Measurements from ENCODE around the gene SMAD6. TPM values are rescaled to one million over a fixed set of nuclear protein-coding genes. Genes with fewer than 3 reads are reported as not detected.

The SMAD6 gene
- total and polyA plus RNA-seq, 7 donors: 0.52 to 5.5 (median 3.0) TPM

DNA sequence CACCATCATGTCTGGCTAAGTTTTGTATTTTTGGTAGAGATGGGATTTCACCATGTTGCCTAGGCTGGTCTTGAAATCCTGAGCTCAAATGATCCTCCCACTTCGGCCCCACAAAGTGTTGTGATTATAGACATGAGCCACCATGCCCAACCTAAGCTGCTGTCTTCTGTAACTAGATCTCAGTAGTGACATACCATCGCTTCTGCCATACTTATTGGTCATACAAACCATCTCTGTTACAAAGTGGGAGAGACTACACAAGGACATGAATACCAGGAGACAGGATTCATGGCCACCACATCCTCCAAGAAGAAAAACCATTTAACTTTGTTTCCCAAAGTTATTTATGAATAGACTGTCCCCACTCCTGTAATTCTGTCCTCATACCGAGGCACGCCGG, 81.3 kb downstream of the SMAD6 start:
- WGBS, 3 donors: 83 to 87% (median 85%) methylated on average over 5 of the region's 5 CpGs
- Histone ChIP-seq H3K27me3 (ENCODE audit: insufficient read depth in 3 of 3, low read length in 2 of 3) (no peaks in the 10 kb centered on the region), H3K27ac (no peak overlapping the region), H3K9me3 (no peaks in the 10 kb centered on the region), H3K36me3 (ENCODE audit: insufficient read depth in 1 of 2, low read depth in 1 of 2) (no peaks in the 10 kb centered on the region), H3K4me1 (no peaks in the 10 kb centered on the region), H3K4me3 (no peak overlapping the region)
- TF ChIP-seq, protein P1, sequence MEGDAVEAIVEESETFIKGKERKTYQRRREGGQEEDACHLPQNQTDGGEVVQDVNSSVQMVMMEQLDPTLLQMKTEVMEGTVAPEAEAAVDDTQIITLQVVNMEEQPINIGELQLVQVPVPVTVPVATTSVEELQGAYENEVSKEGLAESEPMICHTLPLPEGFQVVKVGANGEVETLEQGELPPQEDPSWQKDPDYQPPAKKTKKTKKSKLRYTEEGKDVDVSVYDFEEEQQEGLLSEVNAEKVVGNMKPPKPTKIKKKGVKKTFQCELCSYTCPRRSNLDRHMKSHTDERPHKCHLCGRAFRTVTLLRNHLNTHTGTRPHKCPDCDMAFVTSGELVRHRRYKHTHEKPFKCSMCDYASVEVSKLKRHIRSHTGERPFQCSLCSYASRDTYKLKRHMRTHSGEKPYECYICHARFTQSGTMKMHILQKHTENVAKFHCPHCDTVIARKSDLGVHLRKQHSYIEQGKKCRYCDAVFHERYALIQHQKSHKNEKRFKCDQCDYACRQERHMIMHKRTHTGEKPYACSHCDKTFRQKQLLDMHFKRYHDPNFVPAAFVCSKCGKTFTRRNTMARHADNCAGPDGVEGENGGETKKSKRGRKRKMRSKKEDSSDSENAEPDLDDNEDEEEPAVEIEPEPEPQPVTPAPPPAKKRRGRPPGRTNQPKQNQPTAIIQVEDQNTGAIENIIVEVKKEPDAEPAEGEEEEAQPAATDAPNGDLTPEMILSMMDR (IDR thresholded peaks at IDR 0.05): no peak
- intact Hi-C loops (cut with DNase I): no loop called here
- DNase-seq: no peak
- no peak for ATAC-seq

DNA sequence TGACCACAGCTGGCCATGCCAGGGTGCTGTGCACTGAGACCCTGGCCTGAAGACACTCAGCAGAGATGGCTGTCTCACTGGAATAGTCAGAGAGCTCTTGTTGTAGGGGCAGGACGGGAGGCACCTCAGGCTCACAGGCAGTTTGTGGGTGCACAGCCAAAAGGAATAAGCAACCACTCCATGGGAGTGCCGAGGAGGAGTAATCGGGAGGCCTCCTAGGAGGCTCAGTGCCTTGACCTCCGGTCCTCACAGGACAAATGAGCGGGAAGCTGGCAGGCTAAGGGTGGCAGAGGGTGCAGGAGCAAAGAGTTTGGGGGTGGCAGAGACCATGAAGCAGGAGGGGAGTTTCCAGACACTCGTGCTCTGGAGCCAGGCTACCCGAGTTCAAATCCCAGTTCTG, 81.7 kb downstream of the SMAD6 start:
- WGBS, 3 donors: 89 to 95% (median 91%) methylated on average over 6 to 7 of the region's 7 CpGs
- H3K9me3 ChIP-seq: no peaks in the 10 kb centered on the region
- ATAC-seq: no peak
- no peak for DNase-seq
- H3K36me3 ChIP-seq (ENCODE audit: insufficient read depth in 1 of 2, low read depth in 1 of 2): no peaks in the 10 kb centered on the region
- H3K27me3 ChIP-seq (ENCODE audit: insufficient read depth in 3 of 3, low read length in 2 of 3): no peaks in the 10 kb centered on the region
- TF ChIP-seq, protein P1 (IDR thresholded peaks at IDR 0.05): no peak
- H3K4me1 ChIP-seq: no peaks in the 10 kb centered on the region
- intact Hi-C loops (cut with DNase I): no loop called here
- no peak overlapping the region for H3K4me3 ChIP-seq
- no peak overlapping the region for H3K27ac ChIP-seq

DNA sequence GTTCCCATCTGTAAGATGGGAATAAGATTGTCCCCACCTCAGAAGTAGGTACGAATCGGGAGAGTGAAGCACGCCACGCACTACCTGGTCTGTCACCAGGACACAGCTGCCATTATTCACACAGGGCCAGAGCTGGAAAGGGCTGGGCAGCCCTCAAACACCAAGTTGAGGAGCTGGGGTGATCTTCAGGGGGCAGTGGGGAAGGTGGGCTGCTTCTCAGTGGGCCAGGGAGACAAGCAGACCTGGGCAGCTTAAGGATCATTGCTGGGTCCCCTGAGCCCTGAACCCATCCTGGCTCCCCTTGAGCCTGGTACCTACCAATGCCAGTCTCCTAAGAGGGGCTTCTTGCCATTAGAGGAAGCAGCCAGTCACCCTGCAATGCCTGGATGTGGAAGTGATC, 82.1 kb downstream of the SMAD6 start:
- Histone ChIP-seq H3K36me3 (ENCODE audit: insufficient read depth in 1 of 2, low read depth in 1 of 2) (no peaks in the 10 kb centered on the region), H3K27ac (no peak overlapping the region), H3K4me3 (no peak overlapping the region), H3K27me3 (ENCODE audit: insufficient read depth in 3 of 3, low read length in 2 of 3) (no peaks in the 10 kb centered on the region), H3K9me3 (no peaks in the 10 kb centered on the region), H3K4me1 (no peaks in the 10 kb centered on the region)
- TF ChIP-seq, protein P1 (IDR thresholded peaks at IDR 0.05): no peak
- DNase-seq (no peak), ATAC-seq (no peak)
- intact Hi-C loops (cut with DNase I): no loop called here
- 96 to 100% (median 97%) methylated on average over 4 of the region's 4 CpGs for WGBS, 3 donors

DNA sequence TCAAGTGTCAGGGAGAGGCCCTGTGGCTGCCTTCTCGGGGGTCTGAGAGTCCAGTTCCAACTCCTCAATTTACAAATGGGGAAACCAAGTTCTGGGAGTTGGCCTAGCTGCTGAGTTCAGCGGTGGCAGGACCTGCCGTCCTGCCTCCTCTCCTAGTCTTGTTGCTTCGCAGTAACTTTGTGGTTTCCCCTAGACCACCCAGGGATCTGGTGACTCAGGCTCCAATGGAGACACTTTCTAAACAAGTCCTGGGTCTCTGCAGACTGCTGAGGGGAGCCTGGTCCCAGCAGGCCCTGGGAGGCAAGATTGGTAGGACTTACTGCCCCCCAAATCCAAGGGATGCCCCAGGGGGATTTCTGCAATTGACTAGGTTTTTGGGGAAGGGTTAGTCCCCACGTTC, 83.6 kb downstream of the SMAD6 start:
- Histone ChIP-seq H3K4me1 (no peaks in the 10 kb centered on the region), H3K9me3 (no peaks in the 10 kb centered on the region), H3K27ac (no peak overlapping the region), H3K36me3 (ENCODE audit: insufficient read depth in 1 of 2, low read depth in 1 of 2) (no peaks in the 10 kb centered on the region), H3K27me3 (ENCODE audit: insufficient read depth in 3 of 3, low read length in 2 of 3) (no peaks in the 10 kb centered on the region), H3K4me3 (no peak overlapping the region)
- WGBS, 3 donors: 87 to 93% (median 93%) methylated on average over 5 of the region's 5 CpGs
- intact Hi-C loops (cut with DNase I): no loop called here
- TF ChIP-seq, protein P1 (IDR thresholded peaks at IDR 0.05): no peak
- DNase-seq (no peak), ATAC-seq (no peak)

DNA sequence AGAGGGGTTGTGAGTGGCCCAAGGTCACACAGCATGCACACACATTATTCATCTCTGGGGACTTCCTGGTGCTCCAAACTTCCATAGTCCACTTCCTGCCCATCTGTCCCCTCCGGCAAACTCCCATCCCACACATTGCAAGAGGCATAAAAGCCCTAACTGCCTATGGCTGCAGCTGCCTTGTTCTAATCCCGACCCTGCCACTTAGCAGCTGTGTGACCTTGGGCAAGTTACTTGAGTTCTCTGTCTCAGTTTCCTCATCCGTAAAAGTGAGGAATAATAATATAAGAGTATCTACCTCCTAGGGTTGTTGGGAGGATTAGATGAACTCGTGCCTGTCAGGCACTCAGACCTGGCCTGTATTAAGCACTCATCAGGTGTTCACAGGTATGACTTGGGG, 84.2 kb downstream of the SMAD6 start:
- H3K27ac ChIP-seq: no peak overlapping the region
- no peaks in the 10 kb centered on the region for H3K9me3 ChIP-seq
- TF ChIP-seq, protein P1 (IDR thresholded peaks at IDR 0.05): no peak
- H3K36me3 ChIP-seq (ENCODE audit: insufficient read depth in 1 of 2, low read depth in 1 of 2): no peaks in the 10 kb centered on the region
- ATAC-seq: no peak
- WGBS, 3 donors: 67 to 83% (median 70%) methylated on average over 4 of the region's 4 CpGs
- no peaks in the 10 kb centered on the region for H3K4me1 ChIP-seq
- H3K4me3 ChIP-seq: no peak overlapping the region
- intact Hi-C loops (cut with DNase I): no loop called here
- H3K27me3 ChIP-seq (ENCODE audit: insufficient read depth in 3 of 3, low read length in 2 of 3): no peaks in the 10 kb centered on the region
- no peak for DNase-seq

Measured in psoas muscle (tissue), 8 donors.